Skeletal muscle tissue (tissue), 4 donors: ENCODE data around the gene POLA2. TPM values are rescaled to one million over a fixed set of nuclear protein-coding genes. Genes with fewer than 3 reads are reported as not detected.

Source experiments
- H3K27ac ChIP-seq: one replicate; pipeline ENCODE4 v1.7.0; 2013; ENCODE audit warnings: mild to moderate bottlenecking, low read depth, low read length, inconsistent platforms
- H3K27me3 ChIP-seq, 3 donors: one replicate each; pipeline ENCODE4 v1.7.0; 2013; ENCODE audit warnings: low read length in 3 of 3; ENCODE audit not compliant: control insufficient read depth in 3 of 3, insufficient read depth in 3 of 3
- H3K36me3 ChIP-seq, 3 donors: one replicate each; pipeline ENCODE4 v1.7.0; 2013; ENCODE audit warnings: low read length in 3 of 3; ENCODE audit not compliant: control insufficient read depth in 3 of 3, insufficient read depth in 3 of 3
- H3K4me1 ChIP-seq, 3 donors: one replicate each; pipeline ENCODE4 v1.7.0; 2013; ENCODE audit warnings: low read length in 3 of 3, mild to moderate bottlenecking in 3 of 3; ENCODE audit not compliant: control insufficient read depth in 3 of 3, insufficient read depth in 3 of 3
- H3K4me3 ChIP-seq, 3 donors: one replicate each; pipeline ENCODE4 v1.7.0; 2013; ENCODE audit warnings: low read length in 3 of 3
- H3K9ac ChIP-seq, 3 donors: one replicate each; pipeline ENCODE4 v1.7.0; 2013; ENCODE audit warnings: low read length in 3 of 3, mild to moderate bottlenecking in 3 of 3, moderate library complexity in 2 of 3, low read depth in 1 of 3
- H3K9me3 ChIP-seq, 3 donors: one replicate each; pipeline ENCODE4 v1.7.0; 2013; ENCODE audit warnings: low read length in 3 of 3; ENCODE audit not compliant: control insufficient read depth in 3 of 3
- total RNA-seq: library from RNA; depleted of rRNA; stranded (reverse); fragments of >200 nt; gene quantifications from one replicate; pipeline ENCODE4 v1.2.3, GENCODE V29; 2014
- donor health status: Osteomylitis.

POLA2 gene
- total RNA-seq, 1 donor from 2014 or later: 2.1 TPM

DNA sequence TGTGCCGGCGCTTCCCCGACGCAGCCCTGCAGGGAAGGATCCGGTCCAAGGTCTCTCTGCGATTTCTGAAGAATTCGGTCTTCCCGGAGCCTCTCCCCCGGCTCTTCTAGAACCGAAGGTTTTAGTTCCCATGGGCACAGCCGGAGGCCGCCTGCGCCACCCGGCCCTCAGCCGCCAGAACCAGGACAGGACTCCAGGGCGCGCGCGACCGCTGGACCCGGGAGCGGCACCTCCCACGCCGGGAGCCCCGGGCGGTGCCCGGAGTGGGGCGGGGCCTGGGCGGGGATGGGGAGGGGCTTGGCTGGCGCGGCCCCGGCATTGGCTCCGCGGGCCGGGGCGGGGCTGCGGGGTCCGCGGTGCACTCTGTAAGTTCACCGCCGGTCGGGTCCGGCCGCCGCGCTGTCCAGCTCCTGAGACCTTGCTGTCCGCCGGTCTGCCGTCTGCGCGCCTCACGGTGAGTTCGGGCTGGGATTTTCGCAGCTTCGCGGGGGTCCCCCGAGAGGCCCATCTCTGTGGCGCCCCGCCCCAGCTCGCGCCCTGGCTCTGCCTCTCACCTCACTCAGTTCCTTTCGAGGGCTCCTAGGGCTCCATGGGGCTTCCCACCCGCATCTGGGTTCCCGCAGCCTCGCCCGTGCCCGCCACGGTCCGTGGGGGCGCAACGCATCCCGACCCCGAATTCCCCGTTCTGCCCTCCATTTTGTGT lies 52.9 kb downstream of the POLA2 start, which contains the start of gene CDC42EP2:
Gene CDC42EP2, plus strand, starts transcription at position 366 of the 703 bp plus-strand sequence. CDS start 6,033 bp downstream, outside the sequence.
- Histone ChIP-seq H3K4me1 (peaks cover 33 to 50% (median 39%) of the 10 kb centered on the region in 3 donors), H3K36me3 (no peaks in the 10 kb centered on the region)

GRCh38 chr11:65315204-65315865 lies 53.6 kb downstream of the POLA2 start:
- Histone ChIP-seq H3K9ac (peak overlapping the region; percentile 74 to 84 (median 77)), H3K27me3 (no peaks in the 10 kb centered on the region), H3K36me3 (peaks cover 0 to under 1% (median 0%) of the 10 kb centered on the region in 3 donors), H3K4me1 (peaks cover 29 to 48% (median 36%) of the 10 kb centered on the region in 3 donors), H3K9me3 (no peaks in the 10 kb centered on the region), H3K27ac (peak overlapping the region; percentile 86), H3K4me3 (peak overlapping the region; percentile 78 to 82 (median 81))

More for the DNA sequence above, 52.9 kb downstream of the POLA2 start, which contains the start of gene CDC42EP2:
- Histone ChIP-seq H3K4me3 (peak within 1 kb of the TSS; percentile 79 to 82 (median 81)), H3K27me3 (no peaks in the 10 kb centered on the region), H3K9ac (peak within 1 kb of the TSS; percentile 74 to 84 (median 77)), H3K27ac (peak within 1 kb of the TSS; percentile 86), H3K9me3 (no peaks in the 10 kb centered on the region)

DNA sequence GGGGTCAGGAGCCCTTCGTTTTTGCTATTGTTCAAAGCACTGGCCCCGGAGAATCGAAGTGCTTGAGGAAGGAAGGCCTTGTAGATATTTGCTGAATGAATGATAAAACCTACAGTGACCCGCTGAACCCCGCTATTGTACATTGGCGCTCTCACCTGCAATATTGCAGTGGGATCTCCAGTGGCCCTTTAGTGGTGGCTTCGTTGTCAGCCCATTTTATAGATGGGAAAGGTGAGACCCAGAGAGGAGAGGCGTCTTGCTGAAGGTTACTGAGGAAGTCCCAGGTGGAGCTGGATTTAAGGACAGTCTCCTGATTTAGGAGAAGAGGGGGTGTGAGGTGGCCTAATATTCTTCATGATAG lies 54.1 kb downstream of the POLA2 start:
- peaks cover 28 to 43% (median 35%) of the 10 kb centered on the region in 3 donors for H3K4me1 ChIP-seq
- H3K9me3 ChIP-seq: no peaks in the 10 kb centered on the region
- peak overlapping the region; percentile 78 to 82 (median 81) for H3K4me3 ChIP-seq
- no peaks in the 10 kb centered on the region for H3K27me3 ChIP-seq
- peak overlapping the region; percentile 86 for H3K27ac ChIP-seq
- peaks cover 2 to 5% (median 4%) of the 10 kb centered on the region in 3 donors for H3K36me3 ChIP-seq
- H3K9ac ChIP-seq: peak overlapping the region; percentile 54 to 84 (median 77)

DNA sequence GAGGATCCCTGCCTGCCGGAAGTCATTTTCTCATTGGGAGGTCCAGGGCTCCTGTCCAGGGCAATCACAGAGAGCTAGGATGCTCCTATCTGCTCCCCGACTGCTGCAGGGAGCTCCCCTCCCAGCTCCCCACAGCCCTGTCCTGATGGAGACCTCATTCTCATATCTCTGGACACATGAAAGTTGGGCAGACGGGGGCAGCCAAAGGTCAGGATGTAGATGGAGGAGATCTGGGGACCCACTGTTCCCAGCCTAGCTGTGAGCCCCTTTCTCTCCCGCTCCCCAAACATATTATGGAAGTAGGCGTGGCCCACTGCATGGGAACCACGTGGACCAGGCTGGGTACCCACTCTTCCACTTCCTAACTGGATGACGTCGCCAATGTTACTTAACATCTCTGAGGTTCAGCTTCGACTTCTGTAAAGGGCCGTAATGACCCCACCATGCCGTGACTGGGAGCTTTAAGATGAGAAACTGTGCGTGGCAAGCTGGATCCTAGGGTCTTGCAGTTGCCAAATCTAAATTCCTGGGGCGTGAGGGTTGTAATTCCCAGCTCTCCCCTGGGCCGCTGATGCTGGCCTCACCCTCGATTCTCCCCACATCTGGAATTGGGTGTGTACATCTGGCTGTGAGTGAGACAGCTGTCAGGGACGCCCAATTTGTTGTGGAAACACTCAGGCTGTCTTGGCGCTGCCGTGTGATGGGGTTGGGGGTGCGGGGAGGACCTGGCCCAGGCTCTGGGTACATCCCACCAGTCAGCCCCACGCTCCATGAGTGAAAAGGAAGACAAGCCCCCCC lies 54.7 kb downstream of the POLA2 start:
- no peaks in the 10 kb centered on the region for H3K9me3 ChIP-seq
- H3K4me3 ChIP-seq: peak overlapping the region; percentile 78 to 82 (median 81)
- H3K4me1 ChIP-seq: peaks cover 25 to 43% (median 35%) of the 10 kb centered on the region in 3 donors
- no peaks in the 10 kb centered on the region for H3K27me3 ChIP-seq
- peaks cover 5 to 9% (median 6%) of the 10 kb centered on the region in 3 donors for H3K36me3 ChIP-seq
- peak overlapping the region; percentile 86 for H3K27ac ChIP-seq
- H3K9ac ChIP-seq: peak overlapping the region; percentile 53 to 84 (median 54)

DNA sequence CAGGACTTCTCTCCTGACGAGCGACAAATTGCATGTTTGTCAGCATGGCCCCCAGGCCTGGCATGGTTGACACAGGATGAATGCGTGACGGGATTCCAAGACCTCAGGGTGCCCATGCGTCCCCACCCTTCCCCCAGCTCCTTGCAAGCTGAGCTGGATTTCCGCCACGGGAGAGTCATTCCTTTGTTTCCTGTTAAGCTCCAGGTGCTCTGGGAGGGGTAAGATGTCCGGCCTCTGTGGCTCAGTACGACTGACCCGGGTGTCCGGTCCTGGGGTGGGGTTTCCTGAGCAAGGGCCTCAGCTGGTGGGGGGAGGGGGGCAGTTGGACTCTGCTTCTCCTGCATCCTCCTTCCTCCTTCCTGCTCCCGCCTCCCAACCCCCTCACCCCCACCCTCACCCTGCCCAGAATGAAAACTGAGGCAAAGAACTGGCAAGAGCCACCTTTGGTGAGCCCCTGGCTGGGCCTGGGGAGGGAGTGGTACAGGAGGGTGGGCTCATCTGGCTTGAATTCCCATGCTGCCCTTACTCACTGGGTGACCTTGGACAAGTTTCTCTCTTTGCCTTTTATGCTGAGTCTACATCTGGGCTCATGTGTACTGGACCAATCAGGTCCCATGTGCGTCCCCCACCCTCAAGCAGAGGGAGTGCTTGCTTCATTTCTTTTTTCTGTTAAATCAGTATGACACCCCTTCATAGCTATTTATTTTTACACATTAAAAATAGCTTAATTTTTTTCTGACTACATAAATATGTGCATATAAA lies 55.4 kb downstream of the POLA2 start:
- Histone ChIP-seq H3K27me3 (no peaks in the 10 kb centered on the region), H3K36me3 (peaks cover 10 to 14% (median 13%) of the 10 kb centered on the region in 3 donors), H3K27ac (peak overlapping the region; percentile 86), H3K4me3 (peak overlapping the region; percentile 78 to 82 (median 81)), H3K4me1 (peaks cover 31 to 49% (median 41%) of the 10 kb centered on the region in 3 donors), H3K9me3 (no peaks in the 10 kb centered on the region), H3K9ac (peak overlapping the region in 2 of 3 donors; percentile 53 to 84)

DNA sequence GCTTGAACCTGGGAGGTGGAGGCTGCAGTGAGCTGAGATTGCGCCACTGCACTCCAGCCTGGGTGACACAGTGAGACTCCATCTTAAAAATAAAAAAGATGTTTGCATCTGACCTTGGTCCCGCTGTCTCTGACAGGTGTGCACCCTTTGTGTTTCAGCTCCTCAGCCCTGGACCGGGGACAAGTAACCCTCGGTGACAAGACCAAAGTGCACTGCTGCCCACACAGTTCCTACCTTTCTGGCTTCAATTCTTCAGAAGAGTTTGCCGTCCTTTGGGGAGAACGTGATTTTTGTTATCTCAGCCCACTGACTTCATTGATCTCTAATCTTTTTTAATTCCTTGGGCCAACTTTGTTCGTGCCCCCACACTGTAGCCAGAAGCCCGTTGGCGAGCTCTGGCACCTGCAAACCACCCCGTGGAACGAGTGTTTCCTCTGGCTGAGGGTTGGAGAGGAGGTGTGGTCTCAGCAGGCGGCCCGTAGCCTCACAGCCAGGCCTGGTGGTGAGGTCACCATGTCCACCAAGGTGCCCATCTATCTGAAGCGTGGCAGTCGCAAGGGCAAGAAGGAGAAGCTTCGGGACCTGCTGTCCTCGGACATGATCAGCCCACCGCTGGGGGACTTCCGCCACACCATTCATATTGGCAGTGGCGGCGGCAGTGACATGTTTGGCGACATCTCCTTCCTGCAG lies 58.8 kb downstream of the POLA2 start:
- Histone ChIP-seq H3K4me3 (no peak overlapping the region), H3K4me1 (peaks cover 26 to 33% (median 31%) of the 10 kb centered on the region in 3 donors), H3K9ac (peak overlapping the region in 1 of 3 donors; percentile 25), H3K27me3 (no peaks in the 10 kb centered on the region), H3K36me3 (peaks cover 13 to 14% (median 14%) of the 10 kb centered on the region in 3 donors), H3K27ac (no peak overlapping the region), H3K9me3 (no peaks in the 10 kb centered on the region)

GRCh38 chr11:65321076-65321475 lies 59.3 kb downstream of the POLA2 start:
- H3K36me3 ChIP-seq: peaks cover 13 to 14% (median 14%) of the 10 kb centered on the region in 3 donors
- H3K27me3 ChIP-seq: no peaks in the 10 kb centered on the region
- H3K4me3 ChIP-seq: no peak overlapping the region
- no peak overlapping the region for H3K27ac ChIP-seq
- H3K9ac ChIP-seq: no peak overlapping the region
- H3K9me3 ChIP-seq: no peaks in the 10 kb centered on the region
- H3K4me1 ChIP-seq: peaks cover 21 to 29% (median 26%) of the 10 kb centered on the region in 3 donors

DNA sequence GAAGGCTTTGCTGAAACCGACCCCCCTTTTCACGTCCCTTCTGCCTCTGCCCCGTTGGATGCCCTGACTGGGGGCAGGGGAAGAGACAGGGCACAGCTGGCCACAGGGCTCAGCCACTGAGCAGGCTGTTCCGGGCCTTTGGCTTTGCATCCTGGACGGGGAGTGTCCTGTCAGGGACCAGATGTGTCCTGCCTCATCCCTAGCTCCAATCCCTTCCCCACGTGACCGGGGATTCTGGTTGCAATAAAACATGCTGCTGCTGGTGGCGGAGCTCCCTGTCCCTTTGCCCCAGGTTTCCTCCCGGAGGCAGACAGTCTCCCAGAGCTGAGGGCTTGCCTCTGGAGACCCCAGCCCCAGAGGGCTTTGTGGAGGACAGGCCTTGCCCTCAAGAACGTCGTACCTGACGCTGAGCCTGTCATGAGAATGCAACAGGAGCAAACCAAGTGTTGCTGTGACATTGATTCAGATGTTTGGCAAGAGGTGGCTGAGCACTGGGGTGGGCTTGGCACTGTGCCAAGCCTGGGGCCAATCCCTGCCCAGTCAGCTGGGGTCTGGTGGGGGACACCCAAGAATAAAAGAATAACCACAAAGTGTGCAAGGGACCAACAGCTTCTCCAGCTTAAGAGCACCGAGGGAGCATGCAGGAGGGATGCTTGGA lies 60.2 kb downstream of the POLA2 start:
- Histone ChIP-seq H3K4me1 (peaks cover 14 to 23% (median 17%) of the 10 kb centered on the region in 3 donors), H3K27ac (no peak overlapping the region), H3K4me3 (no peak overlapping the region), H3K9me3 (no peaks in the 10 kb centered on the region), H3K9ac (no peak overlapping the region), H3K36me3 (peaks cover 13 to 14% (median 14%) of the 10 kb centered on the region in 3 donors), H3K27me3 (no peaks in the 10 kb centered on the region)
